ENCODE data around the gene MOAP1. TPM values are rescaled to one million over a fixed set of nuclear protein-coding genes. Genes with fewer than 3 reads are reported as not detected.
A peak's percentile ranks its signal among the peaks of the same experiment; 100 is the strongest.

The MOAP1 gene
- total RNA-seq, 1 experiment from 2014 or later = 17.5 TPM

DNA sequence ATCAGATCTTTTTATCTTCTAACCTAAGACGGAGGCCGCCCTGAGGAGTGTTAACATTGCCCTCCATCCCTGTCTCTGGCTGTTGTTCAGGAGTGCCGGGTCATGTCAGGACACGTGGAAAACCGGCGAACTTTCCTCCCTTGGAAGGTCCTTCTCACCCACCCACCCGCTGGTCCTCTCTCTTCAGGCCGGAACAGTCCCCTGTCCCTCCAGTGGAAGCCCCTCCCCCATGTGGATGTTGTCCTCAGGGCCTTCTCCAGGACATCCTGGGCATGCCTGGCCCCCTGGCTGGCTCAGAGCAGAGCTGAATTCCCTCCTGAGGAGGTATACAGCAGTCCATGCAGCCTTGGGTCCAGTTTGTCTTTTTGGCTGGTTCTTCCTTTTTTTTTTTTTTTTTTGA is 48.7 kb downstream of the MOAP1 start:
- no peaks in the 10 kb centered on the region for H3K27me3 Mint-ChIP-seq (ENCODE audit: insufficient read depth, unreplicated experiment)
- H3K36me3 Mint-ChIP-seq (ENCODE audit: insufficient read depth, unreplicated experiment) = peaks cover 5% of the 10 kb centered on the region
- H3K27ac Mint-ChIP-seq (ENCODE audit: low read depth, unreplicated experiment) = peak overlapping the region; percentile 54
- peaks cover 22% of the 10 kb centered on the region for H3K4me1 Mint-ChIP-seq (ENCODE audit: insufficient read depth, unreplicated experiment)
- no TSS peak for BruUV-seq (replicated peaks)
- TF ChIP-seq, protein P1, sequence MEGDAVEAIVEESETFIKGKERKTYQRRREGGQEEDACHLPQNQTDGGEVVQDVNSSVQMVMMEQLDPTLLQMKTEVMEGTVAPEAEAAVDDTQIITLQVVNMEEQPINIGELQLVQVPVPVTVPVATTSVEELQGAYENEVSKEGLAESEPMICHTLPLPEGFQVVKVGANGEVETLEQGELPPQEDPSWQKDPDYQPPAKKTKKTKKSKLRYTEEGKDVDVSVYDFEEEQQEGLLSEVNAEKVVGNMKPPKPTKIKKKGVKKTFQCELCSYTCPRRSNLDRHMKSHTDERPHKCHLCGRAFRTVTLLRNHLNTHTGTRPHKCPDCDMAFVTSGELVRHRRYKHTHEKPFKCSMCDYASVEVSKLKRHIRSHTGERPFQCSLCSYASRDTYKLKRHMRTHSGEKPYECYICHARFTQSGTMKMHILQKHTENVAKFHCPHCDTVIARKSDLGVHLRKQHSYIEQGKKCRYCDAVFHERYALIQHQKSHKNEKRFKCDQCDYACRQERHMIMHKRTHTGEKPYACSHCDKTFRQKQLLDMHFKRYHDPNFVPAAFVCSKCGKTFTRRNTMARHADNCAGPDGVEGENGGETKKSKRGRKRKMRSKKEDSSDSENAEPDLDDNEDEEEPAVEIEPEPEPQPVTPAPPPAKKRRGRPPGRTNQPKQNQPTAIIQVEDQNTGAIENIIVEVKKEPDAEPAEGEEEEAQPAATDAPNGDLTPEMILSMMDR (IDR thresholded peaks at IDR 0.05; ENCODE audit: unreplicated experiment) = no peak
- CTCF ChIA-PET = interaction anchor here (0.6 to 19.4 kb wide), 3 partner anchors 21 to 940 kb away, joined by 3 to 336 read pairs (median 4); partner anchors contain the start of gene ITPK1
- intact Hi-C loops (cut with micrococcal nuclease) = no loop called here
- no peak for DNase-seq (ENCODE audit: unreplicated experiment)
- no peak overlapping the region for H3K4me3 Mint-ChIP-seq (ENCODE audit: unreplicated experiment)
- no peaks in the 10 kb centered on the region for H3K9me3 Mint-ChIP-seq (ENCODE audit: unreplicated experiment)
- POLR2A ChIA-PET = interaction anchor here (1.1 to 10.6 kb wide), 2 partner anchors 21 to 57 kb away, joined by 3 to 117 read pairs; partner anchors contain the start of gene ITPK1

DNA sequence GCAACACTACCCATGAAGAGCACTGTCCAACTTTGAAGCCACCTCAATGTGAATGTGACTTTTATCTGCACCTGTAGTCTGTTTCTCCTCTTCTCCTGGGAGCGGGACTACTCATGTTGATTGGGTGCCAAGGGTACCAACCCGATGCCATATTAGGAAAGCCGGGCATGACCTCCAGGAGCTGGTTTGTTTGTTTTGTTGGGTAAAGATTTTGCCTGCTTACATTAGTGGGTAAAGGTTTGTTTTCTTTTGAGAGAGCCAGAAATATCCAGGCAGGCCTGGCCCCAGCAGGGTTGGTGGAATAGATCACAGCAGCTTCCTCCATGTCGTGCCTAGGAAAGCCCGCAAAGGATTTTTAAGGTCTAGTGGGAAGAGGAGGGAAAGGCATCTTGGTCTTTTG is 49.3 kb downstream of the MOAP1 start:
- intact Hi-C loops (cut with micrococcal nuclease) = loop anchor here (1.0 kb wide), 1 partner anchor 162 kb away; no protein-coding TSS in a partner anchor
- ChIA-PET POLR2A (interaction anchor here (0.7 to 10.6 kb wide), 3 partner anchors 21 to 57 kb away, joined by 3 to 117 read pairs (median 3); partner anchors contain the start of gene ITPK1), CTCF (interaction anchor here (0.7 to 19.4 kb wide), 4 partner anchors 20 to 163 kb away, joined by 3 to 336 read pairs (median 3); partner anchors contain the start of gene ITPK1)
- TF ChIP-seq, protein P1 (IDR thresholded peaks at IDR 0.05; ENCODE audit: unreplicated experiment) = no peak
- no TSS peak for BruUV-seq (replicated peaks)
- no peaks in the 10 kb centered on the region for H3K9me3 Mint-ChIP-seq (ENCODE audit: unreplicated experiment)
- H3K4me3 Mint-ChIP-seq (ENCODE audit: unreplicated experiment) = peak overlapping the region; percentile 40
- no peaks in the 10 kb centered on the region for H3K27me3 Mint-ChIP-seq (ENCODE audit: insufficient read depth, unreplicated experiment)
- peak overlapping the region; percentile 54 for H3K27ac Mint-ChIP-seq (ENCODE audit: low read depth, unreplicated experiment)
- peak; percentile 88 for DNase-seq (ENCODE audit: unreplicated experiment)
- peaks cover 24% of the 10 kb centered on the region for H3K4me1 Mint-ChIP-seq (ENCODE audit: insufficient read depth, unreplicated experiment)
- H3K36me3 Mint-ChIP-seq (ENCODE audit: insufficient read depth, unreplicated experiment) = peaks cover 5% of the 10 kb centered on the region

DNA sequence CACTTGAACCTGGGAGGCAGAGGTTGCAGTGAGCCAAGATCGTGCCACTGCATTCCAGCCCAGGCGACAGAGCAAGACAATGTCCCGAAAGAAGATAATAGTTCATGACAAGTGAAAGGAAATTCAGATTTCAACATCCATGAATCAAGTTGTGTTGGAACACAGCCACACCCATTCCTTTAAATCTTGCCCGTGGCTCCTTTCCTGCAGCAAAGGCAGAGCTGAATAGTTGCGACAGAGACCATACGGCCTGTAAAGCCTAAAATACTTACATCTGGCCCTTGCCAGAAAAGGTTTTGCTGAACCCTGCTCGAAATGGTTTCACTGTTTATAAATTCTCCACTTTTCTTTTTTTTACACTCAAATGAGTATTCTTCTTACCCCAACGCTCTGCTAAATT is 51.2 kb downstream of the MOAP1 start:
- ChIA-PET POLR2A (interaction anchor here (0.6 to 10.6 kb wide), 7 partner anchors 8 to 181 kb away, joined by 3 to 117 read pairs (median 3); partner anchors contain the start of genes GON7, ITPK1, LYSET and UBR7), CTCF (interaction anchor here (0.6 to 19.4 kb wide), 8 partner anchors 18 to 870 kb away, joined by 3 to 336 read pairs (median 4); partner anchors contain the start of gene ITPK1)
- Mint-ChIP-seq H3K4me1 (ENCODE audit: insufficient read depth, unreplicated experiment) (peaks cover 22% of the 10 kb centered on the region), H3K36me3 (ENCODE audit: insufficient read depth, unreplicated experiment) (peaks cover 5% of the 10 kb centered on the region), H3K9me3 (ENCODE audit: unreplicated experiment) (no peaks in the 10 kb centered on the region), H3K27ac (ENCODE audit: low read depth, unreplicated experiment) (peak overlapping the region; percentile 51), H3K4me3 (ENCODE audit: unreplicated experiment) (no peak overlapping the region), H3K27me3 (ENCODE audit: insufficient read depth, unreplicated experiment) (no peaks in the 10 kb centered on the region)
- intact Hi-C loops (cut with micrococcal nuclease) = loop anchor here (1.0 kb wide), 1 partner anchor 17 kb away; no protein-coding TSS in a partner anchor
- TF ChIP-seq, protein P1 (IDR thresholded peaks at IDR 0.05; ENCODE audit: unreplicated experiment) = no peak
- no TSS peak for BruUV-seq (replicated peaks)
- DNase-seq (ENCODE audit: unreplicated experiment) = peak; percentile 95

GRCh38 chr14:93132472-93133065 is 52.1 kb downstream of the MOAP1 start:
- intact Hi-C loops (cut with micrococcal nuclease) = loop anchor here (1.0 kb wide), 1 partner anchor 16 kb away; no protein-coding TSS in a partner anchor
- peaks cover 5% of the 10 kb centered on the region for H3K36me3 Mint-ChIP-seq (ENCODE audit: insufficient read depth, unreplicated experiment)
- no TSS peak for BruUV-seq (replicated peaks)
- peaks cover 16% of the 10 kb centered on the region for H3K4me1 Mint-ChIP-seq (ENCODE audit: insufficient read depth, unreplicated experiment)
- ChIA-PET POLR2A (interaction anchor here (10.6 kb wide), 1 partner anchor 18 kb away, joined by 117 read pairs; the partner anchor contains the start of gene ITPK1), CTCF (interaction anchor here (0.6 to 19.4 kb wide), 10 partner anchors 9 to 459 kb away, joined by 3 to 336 read pairs (median 5); partner anchors contain the start of gene ITPK1)
- H3K27ac Mint-ChIP-seq (ENCODE audit: low read depth, unreplicated experiment) = peak overlapping the region; percentile 75
- H3K27me3 Mint-ChIP-seq (ENCODE audit: insufficient read depth, unreplicated experiment) = no peaks in the 10 kb centered on the region
- H3K4me3 Mint-ChIP-seq (ENCODE audit: unreplicated experiment) = no peak overlapping the region
- peak; percentile 54 for DNase-seq (ENCODE audit: unreplicated experiment)
- H3K9me3 Mint-ChIP-seq (ENCODE audit: unreplicated experiment) = no peaks in the 10 kb centered on the region
- TF ChIP-seq, protein P1 (IDR thresholded peaks at IDR 0.05; ENCODE audit: unreplicated experiment) = peak; percentile 19
